HepG2 (cell line): ENCODE measurements around the gene MIEF2. TPM values are rescaled to one million over a fixed set of nuclear protein-coding genes. Genes with fewer than 3 reads are reported as not detected.
A peak's percentile ranks its signal among the peaks of the same experiment; 100 is the strongest.

ENCODE experiments used
- ATAC-seq: fragments of 200-7000 bp; cut with Tn5 transposase; 3 replicates; pipeline ENCODE4 v1.9.1; 2020; ENCODE audit warnings: mild to moderate bottlenecking, moderate library complexity
- BruUV-seq: library from RNA; stranded (reverse); fragments of 400-500 nt; replicated peaks from 2 replicates; lab custom pipeline; 2021; lab: Mats Ljungman, UMichigan
- CTCF ChIA-PET: fragments of 300-600 bp; formaldehyde crosslinking; extraction: SDS; loops from one replicate; lab custom pipeline; 2021; ENCODE audit warnings: low total read pairs, inconsistent platforms, low intra/inter-chr PET ratio; lab: Yijun Ruan, JAX
- POLR2A ChIA-PET: fragments of 350-600 bp; sonication (Branson Sonifier 250); formaldehyde crosslinking; loops from one replicate; lab custom pipeline; 2020; ENCODE audit warnings: antibody characterized with exemption, inconsistent platforms; lab: Yijun Ruan, JAX
- DNase-seq: peaks from one replicate; pipeline ENCODE4 v3.0.0-alpha.2; 2015; ENCODE audit warnings: low spot score
- FAIRE-seq: peaks from 3 replicates; lab custom pipeline; 2011; peaks lifted over from hg19 to GRCh38; lab: Jason Lieb, UNC
- H2AFZ ChIP-seq: one replicate; pipeline ENCODE4 v1.6.1; 2011; ENCODE audit warnings: low read length, inconsistent platforms
- H3K27ac ChIP-seq: fragments of 300-600 bp; 3 replicates; pipeline ENCODE4 v1.8.0; 2011; ENCODE audit warnings: mixed run types, mild to moderate bottlenecking, mixed read lengths, low read length, inconsistent platforms; ENCODE audit not compliant: insufficient read depth; ENCODE audit errors: extremely low read length
- H3K27me3 ChIP-seq, 2 experiments: fragments of 200-600 bp in 1 of 2; 2 replicates in 1 of 2; 3 replicates in 1 of 2; pipeline versions ENCODE4 v1.6.0 to v1.8.0; 2011; ENCODE audit warnings: low read length in 2 of 2, mild to moderate bottlenecking in 2 of 2, moderate library complexity in 2 of 2, inconsistent platforms in 1 of 2; ENCODE audit not compliant: insufficient read depth in 2 of 2, control insufficient read depth in 1 of 2
- H3K36me3 ChIP-seq, 2 experiments: fragments of 200-600 bp in 1 of 2; replicated peaks in 1 of 2; 2 replicates in 1 of 2; 3 replicates in 1 of 2; pipeline versions ENCODE4 v1.5.1 to v1.8.0; 2011; ENCODE audit warnings: low read length in 2 of 2, inconsistent platforms in 1 of 2; ENCODE audit not compliant: insufficient read depth in 2 of 2, control insufficient read depth in 1 of 2
- H3K4me1 ChIP-seq: 2 replicates; pipeline ENCODE4 v1.5.1; 2012; ENCODE audit warnings: low read length, inconsistent platforms; ENCODE audit not compliant: insufficient read depth
- H3K4me2 ChIP-seq: 2 replicates; pipeline ENCODE4 v1.6.0; 2011; ENCODE audit warnings: low read depth, low read length, inconsistent platforms
- H3K4me3 ChIP-seq, 3 experiments: fragments of 200-600 bp in 1 of 3; sonication (generic), shearing (Covaris generic) in 1 of 3; replicated peaks in 1 of 3; 2 replicates each; pipeline ENCODE4 v1.5.1; 2011 to 2016; ENCODE audit warnings: low read length in 3 of 3, inconsistent platforms in 2 of 3, low read depth in 2 of 3, mild to moderate bottlenecking in 2 of 3, control low read depth in 1 of 3, mixed read lengths in 1 of 3; ENCODE audit not compliant: insufficient read depth in 1 of 3
- H3K79me2 ChIP-seq: one replicate; pipeline ENCODE4 v1.6.1; 2011; ENCODE audit warnings: low read length, inconsistent platforms; ENCODE audit not compliant: insufficient read depth
- H3K9ac ChIP-seq: 2 replicates; pipeline ENCODE4 v1.6.0; 2011; ENCODE audit warnings: mild to moderate bottlenecking, low read depth, low read length, inconsistent platforms; ENCODE audit not compliant: insufficient read depth
- H3K9me3 ChIP-seq: 2 replicates; pipeline ENCODE4 v1.5.1; 2012; ENCODE audit warnings: mild to moderate bottlenecking, low read length
- H4K20me1 ChIP-seq: 2 replicates; pipeline ENCODE4 v1.6.0; 2011; ENCODE audit warnings: inconsistent platforms, mild to moderate bottlenecking, low read length, moderate library complexity; ENCODE audit not compliant: insufficient read depth
- AGO2 ChIP-seq: fragments of 200-400 bp; formaldehyde crosslinking; optimal IDR thresholded peaks from 2 replicates; pipeline ENCODE3; 2017; ENCODE audit warnings: mild to moderate bottlenecking, low read depth, low read length, moderate library complexity
- CEBPB ChIP-seq: IDR thresholded peaks from 2 replicates; pipeline ENCODE4 v1.6.1; 2011; ENCODE audit warnings: low read depth, low read length, improper control_type of control experiment, borderline replicate concordance
- RBFOX2 ChIP-seq: fragments of 200-400 bp; formaldehyde crosslinking; IDR thresholded peaks from 2 replicates; pipeline ENCODE4 v1.6.1; 2017; ENCODE audit warnings: low read depth, mild to moderate bottlenecking, low read length
- ZNF768 ChIP-seq: sonication (generic); formaldehyde crosslinking; IDR thresholded peaks from 2 replicates; pipeline ENCODE4 v1.4.0; 2020; ENCODE audit warnings: missing genetic modification reagents
- WGBS: methylation state at CpG from one replicate; pipeline ENCODE4 v1.1.6; 2017; ENCODE audit warnings: low lambda C conversion rate; 5-methylcytosine and 5-hydroxymethylcytosine counted together
- in situ Hi-C: cut with HindIII; loops from 2 replicates; pipeline ENCODE4 v1.10.0; 2017; ENCODE audit warnings: low pct_unique_long_range_greater_than_20kb; ENCODE audit not compliant: extremely low pct_ligation_motif_present
- intact Hi-C: fragments of 100-400 bp; cut with micrococcal nuclease; formaldehyde crosslinking; loops from one replicate; pipeline ENCODE4 v1.10.0; 2022; ENCODE audit not compliant: unreplicated experiment
- polyA plus RNA-seq, 8 experiments: library from polyadenylated mRNA; depleted of rRNA in 3 of 8; stranded (reverse) in 7 of 8; unstranded in 1 of 8; fragments of >200 nt; fragmentation: Illumina TruSeq in 4 of 8; extraction: Trizol in 4 of 8; gene quantifications; 2 replicates each; pipeline versions ENCODE4 v1.2.1 to v1.2.3, GENCODE V29; 2011 to 2016; ENCODE audit warnings: low read depth in 4 of 8, missing spikeins in 1 of 8, mixed read lengths in 1 of 8; ENCODE audit not compliant: insufficient read depth in 1 of 8
- total RNA-seq, 5 experiments: library from RNA; depleted of rRNA; stranded (reverse); fragments of >200 nt; fragmentation: Illumina TruSeq; extraction: Trizol; gene quantifications; 2 replicates each; pipeline ENCODE4 v1.2.3, GENCODE V29; 2016; ENCODE audit warnings: low read depth in 1 of 5
- TF ChIP-seq, protein P1 (sequence below), 2 experiments: fragments of 450-650 bp in 1 of 2; sonication (generic) in 1 of 2; formaldehyde crosslinking in 1 of 2; IDR thresholded peaks; 2 replicates each; pipeline versions ENCODE4 v1.6.1 to v1.8.0; 2016 to 2022; ENCODE audit warnings: antibody characterized with exemption in 1 of 2, mild to moderate bottlenecking in 1 of 2, missing genetic modification reagents in 1 of 2

Gene MIEF2
- total and polyA plus RNA-seq, 2 of the 13 experiments (the other 11 are each of a cell fraction or from before 2014, with no cell fraction given), result 6.0 to 8.0 TPM

DNA sequence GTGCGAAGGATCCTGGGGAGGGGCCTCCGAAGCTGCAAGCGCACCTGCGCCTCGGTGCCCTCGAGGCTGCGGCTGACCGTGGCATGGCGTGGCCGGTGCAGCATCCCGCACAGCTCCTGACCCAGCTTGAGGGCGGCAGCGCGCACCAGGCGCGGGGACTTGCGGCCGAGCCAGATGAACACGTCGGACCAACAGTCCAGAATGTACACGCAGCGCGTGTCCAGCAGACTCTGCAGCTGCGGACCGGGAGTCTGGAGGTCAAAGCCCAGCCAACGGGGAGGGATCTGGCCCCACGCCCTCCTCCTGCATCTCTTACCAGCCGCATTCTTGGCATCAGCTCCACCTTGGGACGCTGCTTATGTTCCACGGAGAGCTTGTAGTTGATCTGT, 12.9 kb upstream of the MIEF2 start:
- intact Hi-C loops, result no loop called here
- ChIA-PET CTCF (interaction anchor here (1.0 to 1.1 kb wide), 2 partner anchors 71 to 131 kb away, joined by 3 read pairs; partner anchors contain the start of gene EVPLL), POLR2A (interaction anchor here (1.2 kb wide), 1 partner anchor 14 kb away, joined by 3 read pairs; no protein-coding TSS in a partner anchor)
- H3K4me1 ChIP-seq, result no peaks in the 10 kb centered on the region
- H2AFZ ChIP-seq, result no peak overlapping the region
- no peaks in the 10 kb centered on the region for H3K27me3 ChIP-seq
- peak; percentile 41; the same call in 1 of the 2 replicates for TF ChIP-seq ZNF768 (CRISPR knock-in tag)
- TF ChIP-seq CEBPB, result no peak
- TF ChIP-seq RBFOX2, result peak; percentile 56
- TF ChIP-seq AGO2, result peak; percentile 74
- H3K9ac ChIP-seq, result no peak overlapping the region
- no peaks in the 10 kb centered on the region for H3K9me3 ChIP-seq
- no peak overlapping the region for H3K27ac ChIP-seq
- H3K4me2 ChIP-seq, result no peak overlapping the region
- ATAC-seq (no peak), DNase-seq (no peak), FAIRE-seq (no peak)
- H3K79me2 ChIP-seq, result no peaks in the 10 kb centered on the region
- 98% methylated on average over 26 of the region's 30 CpGs for WGBS
- no peaks in the 10 kb centered on the region for H4K20me1 ChIP-seq
- no peak overlapping the region for H3K4me3 ChIP-seq
- in situ Hi-C loops, result no loop called here
- H3K36me3 ChIP-seq, result peaks cover 34 to 68% of the 10 kb centered on the region in 2 experiments
- no TSS peak for BruUV-seq

DNA sequence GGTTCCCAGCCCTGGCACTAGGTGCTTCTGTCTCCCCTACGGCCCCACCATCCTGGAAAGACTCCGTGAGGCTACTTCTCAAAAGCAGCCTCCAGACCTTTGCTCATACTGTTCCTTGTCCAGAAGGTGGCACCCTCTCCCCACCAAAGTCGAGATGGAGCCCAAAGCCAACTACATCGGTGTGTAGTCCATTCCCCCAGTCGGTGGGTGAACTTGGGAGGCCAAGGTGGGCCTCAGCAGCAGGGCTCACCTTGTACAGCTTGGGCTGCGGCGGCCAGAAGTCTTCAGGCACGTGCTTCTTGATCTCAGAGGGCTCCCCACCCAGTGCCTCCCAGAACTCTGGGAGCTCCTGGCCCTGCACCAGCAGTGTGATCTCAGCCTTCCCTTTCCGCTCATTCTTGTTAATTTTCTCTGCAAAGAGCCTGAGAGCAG, 12.1 kb upstream of the MIEF2 start:
- no peaks in the 10 kb centered on the region for H4K20me1 ChIP-seq
- FAIRE-seq (peak; percentile 77), ATAC-seq (peak; percentile 71), DNase-seq (peak; percentile 56)
- in situ Hi-C loops (no loop called here), intact Hi-C loops (no loop called here)
- peaks cover 39 to 71% of the 10 kb centered on the region in 2 experiments for H3K36me3 ChIP-seq
- H3K4me3 ChIP-seq, result no peak overlapping the region
- BruUV-seq, result no TSS peak
- no peaks in the 10 kb centered on the region for H3K27me3 ChIP-seq
- H3K4me1 ChIP-seq, result no peaks in the 10 kb centered on the region
- H3K4me2 ChIP-seq, result no peak overlapping the region
- no peak overlapping the region for H3K27ac ChIP-seq
- POLR2A ChIA-PET, result interaction anchor here (1.8 kb wide), 1 partner anchor 11 kb away, joined by 5 read pairs; no protein-coding TSS in a partner anchor
- no peaks in the 10 kb centered on the region for H3K79me2 ChIP-seq
- H3K9ac ChIP-seq, result no peak overlapping the region
- 52% methylated on average over 9 of the region's 9 CpGs for WGBS
- H3K9me3 ChIP-seq, result no peaks in the 10 kb centered on the region
- H2AFZ ChIP-seq, result no peak overlapping the region
- CTCF ChIA-PET, result interaction anchor here (1.0 to 1.1 kb wide), 2 partner anchors 71 to 130 kb away, joined by 3 read pairs; partner anchors contain the start of gene EVPLL
- TF ChIP-seq, protein P1, sequence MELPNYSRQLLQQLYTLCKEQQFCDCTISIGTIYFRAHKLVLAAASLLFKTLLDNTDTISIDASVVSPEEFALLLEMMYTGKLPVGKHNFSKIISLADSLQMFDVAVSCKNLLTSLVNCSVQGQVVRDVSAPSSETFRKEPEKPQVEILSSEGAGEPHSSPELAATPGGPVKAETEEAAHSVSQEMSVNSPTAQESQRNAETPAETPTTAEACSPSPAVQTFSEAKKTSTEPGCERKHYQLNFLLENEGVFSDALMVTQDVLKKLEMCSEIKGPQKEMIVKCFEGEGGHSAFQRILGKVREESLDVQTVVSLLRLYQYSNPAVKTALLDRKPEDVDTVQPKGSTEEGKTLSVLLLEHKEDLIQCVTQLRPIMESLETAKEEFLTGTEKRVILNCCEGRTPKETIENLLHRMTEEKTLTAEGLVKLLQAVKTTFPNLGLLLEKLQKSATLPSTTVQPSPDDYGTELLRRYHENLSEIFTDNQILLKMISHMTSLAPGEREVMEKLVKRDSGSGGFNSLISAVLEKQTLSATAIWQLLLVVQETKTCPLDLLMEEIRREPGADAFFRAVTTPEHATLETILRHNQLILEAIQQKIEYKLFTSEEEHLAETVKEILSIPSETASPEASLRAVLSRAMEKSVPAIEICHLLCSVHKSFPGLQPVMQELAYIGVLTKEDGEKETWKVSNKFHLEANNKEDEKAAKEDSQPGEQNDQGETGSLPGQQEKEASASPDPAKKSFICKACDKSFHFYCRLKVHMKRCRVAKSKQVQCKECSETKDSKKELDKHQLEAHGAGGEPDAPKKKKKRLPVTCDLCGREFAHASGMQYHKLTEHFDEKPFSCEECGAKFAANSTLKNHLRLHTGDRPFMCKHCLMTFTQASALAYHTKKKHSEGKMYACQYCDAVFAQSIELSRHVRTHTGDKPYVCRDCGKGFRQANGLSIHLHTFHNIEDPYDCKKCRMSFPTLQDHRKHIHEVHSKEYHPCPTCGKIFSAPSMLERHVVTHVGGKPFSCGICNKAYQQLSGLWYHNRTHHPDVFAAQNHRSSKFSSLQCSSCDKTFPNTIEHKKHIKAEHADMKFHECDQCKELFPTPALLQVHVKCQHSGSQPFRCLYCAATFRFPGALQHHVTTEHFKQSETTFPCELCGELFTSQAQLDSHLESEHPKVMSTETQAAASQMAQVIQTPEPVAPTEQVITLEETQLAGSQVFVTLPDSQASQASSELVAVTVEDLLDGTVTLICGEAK (IDR thresholded peaks at IDR 0.05), result no peak
- TF ChIP-seq, protein P1 (CRISPR knock-in tag; IDR thresholded peaks at IDR 0.05), result no peak
